HEK293T (cell line): ENCODE results near the gene USP44.

Source experiments
- FOXK2 ChIP-seq: fragments of 450-650 bp; IDR thresholded peaks from 2 replicates; pipeline ENCODE4 v1.6.1; 2016; ENCODE audit warnings: mild to moderate bottlenecking
- FOXM1 ChIP-seq: fragments of 450-650 bp; IDR thresholded peaks from 2 replicates; pipeline ENCODE4 v1.6.1; 2017; ENCODE audit warnings: mild to moderate bottlenecking, borderline replicate concordance
- SUZ12 ChIP-seq: fragments of 450-650 bp; IDR thresholded peaks from 2 replicates; pipeline ENCODE4 v1.6.1; 2016; ENCODE audit warnings: mild to moderate bottlenecking
- TARDBP ChIP-seq: fragments of 450-650 bp; IDR thresholded peaks from 2 replicates; pipeline ENCODE4 v1.6.1; 2016
- TF ChIP-seq, protein P1 (sequence below): fragments of 450-650 bp; IDR thresholded peaks from 2 replicates; pipeline ENCODE4 v1.6.1; 2016

DNA sequence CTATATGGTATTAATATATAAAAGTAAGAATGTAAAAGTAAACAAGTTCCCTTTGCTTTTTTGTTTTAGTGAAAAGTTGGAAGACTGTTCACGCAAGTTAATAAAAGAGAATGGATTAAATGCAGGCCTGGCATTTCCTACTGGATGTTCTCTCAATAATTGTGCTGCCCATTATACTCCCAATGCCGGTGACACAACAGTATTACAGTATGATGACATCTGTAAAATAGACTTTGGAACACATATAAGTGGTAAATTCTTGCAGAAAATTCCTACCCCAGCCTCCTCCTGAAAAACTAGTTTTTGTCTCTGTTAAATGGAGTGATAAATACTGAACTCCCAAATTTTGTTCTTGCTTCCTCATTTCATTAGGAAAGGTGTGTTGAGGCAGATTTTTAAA lies 56.4 kb downstream of the USP44 start:
- TF ChIP-seq FOXK2 (no peak), SUZ12 (no peak), FOXM1 (no peak), TARDBP (no peak)
- TF ChIP-seq, protein P1, sequence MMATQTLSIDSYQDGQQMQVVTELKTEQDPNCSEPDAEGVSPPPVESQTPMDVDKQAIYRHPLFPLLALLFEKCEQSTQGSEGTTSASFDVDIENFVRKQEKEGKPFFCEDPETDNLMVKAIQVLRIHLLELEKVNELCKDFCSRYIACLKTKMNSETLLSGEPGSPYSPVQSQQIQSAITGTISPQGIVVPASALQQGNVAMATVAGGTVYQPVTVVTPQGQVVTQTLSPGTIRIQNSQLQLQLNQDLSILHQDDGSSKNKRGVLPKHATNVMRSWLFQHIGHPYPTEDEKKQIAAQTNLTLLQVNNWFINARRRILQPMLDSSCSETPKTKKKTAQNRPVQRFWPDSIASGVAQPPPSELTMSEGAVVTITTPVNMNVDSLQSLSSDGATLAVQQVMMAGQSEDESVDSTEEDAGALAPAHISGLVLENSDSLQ: no peak
